Retina (tissue), 1 donor: ENCODE results near the gene MKI67.
"Not testable (repeated sequence)": the region's sequence is repeated elsewhere in the genome, so short reads cannot be mapped to it uniquely, and the experiment has no call there.

Experiments
- DNase-seq: peaks from one replicate; pipeline ENCODE4 v3.0.0-alpha.2; 2016

Gene MKI67

GRCh38 chr10:128105383-128105782 lies 20.8 kb downstream of the MKI67 start:
- no peak for DNase-seq

GRCh38 chr10:128103229-128103714 lies 23.0 kb downstream of the MKI67 start:
- DNase-seq, result no peak

- no peak for DNase-seq
Measured at GRCh38 chr10:128102480-128103228, 23.6 kb downstream of the MKI67 start.

GRCh38 chr10:128101901-128102300 lies 24.3 kb downstream of the MKI67 start:
- no peak for DNase-seq

- DNase-seq, result no peak
Measured at GRCh38 chr10:128099901-128100300, 26.3 kb downstream of the MKI67 start.

- no peak for DNase-seq
Measured at GRCh38 chr10:128098631-128099030, 27.6 kb downstream of the MKI67 start.

- no peak for DNase-seq
Measured at GRCh38 chr10:128097783-128098182, 28.4 kb downstream of the MKI67 start.

- no peak for DNase-seq
Measured at GRCh38 chr10:128096486-128097199, 29.6 kb downstream of the MKI67 start.

GRCh38 chr10:128095753-128096469 lies 30.3 kb downstream of the MKI67 start:
- no peak for DNase-seq

- DNase-seq, result no peak
Measured at GRCh38 chr10:128095027-128095752, 31.0 kb downstream of the MKI67 start.

- DNase-seq, result not testable (repeated sequence)
Measured at GRCh38 chr10:128094596-128094995, 31.6 kb downstream of the MKI67 start.

- DNase-seq, result no peak
Measured at GRCh38 chr10:128092454-128092853, 33.8 kb downstream of the MKI67 start.

- no peak for DNase-seq
Measured at GRCh38 chr10:128091636-128092210, 34.5 kb downstream of the MKI67 start.

GRCh38 chr10:128087884-128088709 lies 38.1 kb downstream of the MKI67 start:
- DNase-seq, result no peak

- DNase-seq, result no peak
Measured at GRCh38 chr10:128087146-128087883, 38.9 kb downstream of the MKI67 start.

- no peak for DNase-seq
Measured at GRCh38 chr10:128086003-128086863, 40.0 kb downstream of the MKI67 start.

GRCh38 chr10:128084991-128085390 lies 41.2 kb downstream of the MKI67 start:
- no peak for DNase-seq

GRCh38 chr10:128084364-128084763 lies 41.9 kb downstream of the MKI67 start:
- no peak for DNase-seq

- no peak for DNase-seq
Measured at GRCh38 chr10:128083191-128083895, 42.9 kb downstream of the MKI67 start.
